ENCODE results near the gene FARP1. TPM values are rescaled to one million over a fixed set of nuclear protein-coding genes. Genes with fewer than 3 reads are reported as not detected.

The FARP1 gene
- total RNA-seq, 2 donors from 2014 or later, result 0.76 to 0.87 TPM

- DNase-seq (no peak), ATAC-seq (no peak)
- Mint-ChIP-seq H3K4me3 (no peak overlapping the region), H3K36me3 (ENCODE audit: low read depth) (no peaks in the 10 kb centered on the region), H3K27ac (no peak overlapping the region), H3K27me3 (peaks cover 9% of the 10 kb centered on the region), H3K4me1 (peaks cover 16% of the 10 kb centered on the region)
- H3K9me3 ChIP-seq (ENCODE audit: control insufficient read depth, low read length, poor library complexity, severe bottlenecking), result no peaks in the 10 kb centered on the region
Measured at GRCh38 chr13:98441056-98441676, 298.3 kb downstream of the FARP1 start.

- ATAC-seq (no peak), DNase-seq (no peak)
- Mint-ChIP-seq H3K27me3 (no peaks in the 10 kb centered on the region), H3K36me3 (ENCODE audit: low read depth) (no peaks in the 10 kb centered on the region), H3K27ac (no peak overlapping the region), H3K4me1 (peaks cover 14% of the 10 kb centered on the region), H3K4me3 (no peak overlapping the region)
- no peaks in the 10 kb centered on the region for H3K9me3 ChIP-seq (ENCODE audit: control insufficient read depth, low read length, poor library complexity, severe bottlenecking)
Measured at GRCh38 chr13:98442391-98443230, 299.7 kb downstream of the FARP1 start.

GRCh38 chr13:98443329-98443728 is 300.4 kb downstream of the FARP1 start:
- Mint-ChIP-seq H3K4me1 (peaks cover 14% of the 10 kb centered on the region), H3K36me3 (ENCODE audit: low read depth) (no peaks in the 10 kb centered on the region)

GRCh38 chr13:98443800-98444325 is 301.0 kb downstream of the FARP1 start:
- Mint-ChIP-seq H3K27ac (peak overlapping the region; percentile 88), H3K36me3 (ENCODE audit: low read depth) (no peaks in the 10 kb centered on the region), H3K4me1 (peaks cover 14% of the 10 kb centered on the region), H3K4me3 (no peak overlapping the region), H3K27me3 (no peaks in the 10 kb centered on the region)
- ATAC-seq (no peak), DNase-seq (no peak)
- no peaks in the 10 kb centered on the region for H3K9me3 ChIP-seq (ENCODE audit: control insufficient read depth, low read length, poor library complexity, severe bottlenecking)

More at GRCh38 chr13:98443329-98443728, 300.4 kb downstream of the FARP1 start:
- Mint-ChIP-seq H3K27me3 (no peaks in the 10 kb centered on the region), H3K4me3 (no peak overlapping the region), H3K27ac (no peak overlapping the region)
- DNase-seq (no peak), ATAC-seq (no peak)
- no peaks in the 10 kb centered on the region for H3K9me3 ChIP-seq (ENCODE audit: control insufficient read depth, low read length, poor library complexity, severe bottlenecking)

GRCh38 chr13:98444381-98444780 is 301.5 kb downstream of the FARP1 start:
- Mint-ChIP-seq H3K36me3 (ENCODE audit: low read depth) (no peaks in the 10 kb centered on the region), H3K4me3 (no peak overlapping the region), H3K27me3 (no peaks in the 10 kb centered on the region), H3K4me1 (peaks cover 14% of the 10 kb centered on the region), H3K27ac (peak overlapping the region; percentile 88)
- ATAC-seq, result no peak
- DNase-seq, result no peak
- no peaks in the 10 kb centered on the region for H3K9me3 ChIP-seq (ENCODE audit: control insufficient read depth, low read length, poor library complexity, severe bottlenecking)

- Mint-ChIP-seq H3K4me1 (peaks cover 14% of the 10 kb centered on the region), H3K27ac (peak overlapping the region; percentile 88), H3K36me3 (ENCODE audit: low read depth) (no peaks in the 10 kb centered on the region), H3K4me3 (no peak overlapping the region), H3K27me3 (no peaks in the 10 kb centered on the region)
- no peaks in the 10 kb centered on the region for H3K9me3 ChIP-seq (ENCODE audit: control insufficient read depth, low read length, poor library complexity, severe bottlenecking)
- DNase-seq, result peak; percentile 67 to 70 (median 69)
- peak; percentile 93 for ATAC-seq
Measured at GRCh38 chr13:98445340-98446233, 302.7 kb downstream of the FARP1 start.

GRCh38 chr13:98446234-98446621 is 303.3 kb downstream of the FARP1 start:
- peaks cover 1% of the 10 kb centered on the region for H3K36me3 Mint-ChIP-seq (ENCODE audit: low read depth)

GRCh38 chr13:98447130-98447529 is 304.2 kb downstream of the FARP1 start:
- H3K4me3 Mint-ChIP-seq, result no peak overlapping the region
- DNase-seq (no peak), ATAC-seq (no peak)
- no peaks in the 10 kb centered on the region for H3K9me3 ChIP-seq (ENCODE audit: control insufficient read depth, low read length, poor library complexity, severe bottlenecking)
- H3K36me3 Mint-ChIP-seq (ENCODE audit: low read depth), result peaks cover 6% of the 10 kb centered on the region
- no peaks in the 10 kb centered on the region for H3K27me3 Mint-ChIP-seq
- H3K27ac Mint-ChIP-seq, result peak overlapping the region; percentile 88
- H3K4me1 Mint-ChIP-seq, result peaks cover 24% of the 10 kb centered on the region

More at GRCh38 chr13:98446234-98446621, 303.3 kb downstream of the FARP1 start:
- no peaks in the 10 kb centered on the region for H3K27me3 Mint-ChIP-seq
- DNase-seq (no peak), ATAC-seq (no peak)
- peaks cover 15% of the 10 kb centered on the region for H3K4me1 Mint-ChIP-seq
- no peaks in the 10 kb centered on the region for H3K9me3 ChIP-seq (ENCODE audit: control insufficient read depth, low read length, poor library complexity, severe bottlenecking)
- H3K27ac Mint-ChIP-seq, result peak overlapping the region; percentile 88
- H3K4me3 Mint-ChIP-seq, result no peak overlapping the region

GRCh38 chr13:98447881-98448641 is 305.2 kb downstream of the FARP1 start:
- H3K4me1 Mint-ChIP-seq, result peaks cover 25% of the 10 kb centered on the region
- peak overlapping the region; percentile 88 for H3K27ac Mint-ChIP-seq
- H3K9me3 ChIP-seq (ENCODE audit: control insufficient read depth, low read length, poor library complexity, severe bottlenecking), result no peaks in the 10 kb centered on the region
- H3K36me3 Mint-ChIP-seq (ENCODE audit: low read depth), result peaks cover 7% of the 10 kb centered on the region
- peak in 1 of 3 donors; percentile 24 for DNase-seq
- H3K27me3 Mint-ChIP-seq, result no peaks in the 10 kb centered on the region
- H3K4me3 Mint-ChIP-seq, result no peak overlapping the region
- ATAC-seq, result no peak

- Mint-ChIP-seq H3K36me3 (ENCODE audit: low read depth) (peaks cover 8% of the 10 kb centered on the region), H3K27ac (peak overlapping the region; percentile 75), H3K4me3 (no peak overlapping the region), H3K4me1 (peaks cover 25% of the 10 kb centered on the region), H3K27me3 (no peaks in the 10 kb centered on the region)
- no peak for DNase-seq
- no peaks in the 10 kb centered on the region for H3K9me3 ChIP-seq (ENCODE audit: control insufficient read depth, low read length, poor library complexity, severe bottlenecking)
- ATAC-seq, result no peak
Measured at GRCh38 chr13:98448642-98448928, 305.7 kb downstream of the FARP1 start.

GRCh38 chr13:98449273-98449672 is 306.4 kb downstream of the FARP1 start:
- peaks cover 8% of the 10 kb centered on the region for H3K36me3 Mint-ChIP-seq (ENCODE audit: low read depth)
- no peaks in the 10 kb centered on the region for H3K27me3 Mint-ChIP-seq
- H3K4me1 Mint-ChIP-seq, result peaks cover 23% of the 10 kb centered on the region
- no peak for DNase-seq
- H3K9me3 ChIP-seq (ENCODE audit: control insufficient read depth, low read length, poor library complexity, severe bottlenecking), result no peaks in the 10 kb centered on the region
- H3K4me3 Mint-ChIP-seq, result no peak overlapping the region
- ATAC-seq, result no peak
- peak overlapping the region; percentile 56 for H3K27ac Mint-ChIP-seq

- DNase-seq (no peak), ATAC-seq (no peak)
- H3K36me3 Mint-ChIP-seq (ENCODE audit: low read depth), result peaks cover 8% of the 10 kb centered on the region
- H3K4me3 Mint-ChIP-seq, result no peak overlapping the region
- no peaks in the 10 kb centered on the region for H3K9me3 ChIP-seq (ENCODE audit: control insufficient read depth, low read length, poor library complexity, severe bottlenecking)
- H3K4me1 Mint-ChIP-seq, result peaks cover 19% of the 10 kb centered on the region
- peak overlapping the region; percentile 56 for H3K27ac Mint-ChIP-seq
- no peaks in the 10 kb centered on the region for H3K27me3 Mint-ChIP-seq
Measured at GRCh38 chr13:98450026-98450425, 307.1 kb downstream of the FARP1 start.

Data from T-helper 17 cell (primary cell).